ENCODE measurements around the gene ATP7B. TPM values are rescaled to one million over a fixed set of nuclear protein-coding genes. Genes with fewer than 3 reads are reported as not detected.

Gene ATP7B
- total and polyA plus RNA-seq, 12 donors = 0.80 to 5.6 (median 2.9) TPM

DNA sequence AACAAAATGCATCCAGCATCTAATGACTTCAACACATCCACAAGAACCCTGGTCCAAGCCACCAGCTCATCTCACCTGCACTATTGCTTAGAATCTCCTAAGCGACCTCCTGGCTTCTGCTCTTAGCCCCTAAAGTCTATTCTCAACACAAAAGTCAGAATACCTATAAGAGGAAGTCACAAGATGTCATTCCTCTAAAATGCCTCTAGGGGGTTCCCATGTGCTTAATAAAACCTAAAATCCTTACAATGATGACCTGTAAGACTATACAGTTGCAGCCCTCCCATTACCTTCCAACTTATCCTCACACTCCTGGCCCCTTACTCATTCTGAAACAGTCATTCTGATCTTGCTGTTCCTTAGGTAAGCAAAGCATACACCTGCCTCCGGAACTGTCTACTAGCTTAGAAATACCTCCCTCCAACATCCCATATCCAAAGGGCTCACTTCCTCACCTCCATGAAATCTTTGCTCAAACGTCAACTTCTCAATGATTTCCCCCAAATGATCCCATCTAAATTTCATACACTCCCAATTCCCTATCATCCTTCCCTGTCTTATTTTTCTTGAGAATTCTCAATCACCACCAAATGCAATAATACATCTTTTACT lies 10.0 kb downstream of the ATP7B start:
- Histone ChIP-seq H3K4me3 (no peak overlapping the region), H3K4me1 (replicated peaks in 1 of 2) (no peaks in the 10 kb centered on the region), H3K27me3 (no peaks in the 10 kb centered on the region), H3K9me3 (replicated peaks in 1 of 3) (no peaks in the 10 kb centered on the region), H3K36me3 (replicated peaks in 1 of 2) (no peaks in the 10 kb centered on the region), H3K27ac (no peak overlapping the region)
- intact Hi-C loops (cut with DNase I) = loop anchor here (5.0 to 10.0 kb wide), 2 partner anchors 124 to 126 kb away; partner anchors contain the start of gene NEK5 (in 2 of the 2)
- no peak for DNase-seq
- TF ChIP-seq, protein P1, sequence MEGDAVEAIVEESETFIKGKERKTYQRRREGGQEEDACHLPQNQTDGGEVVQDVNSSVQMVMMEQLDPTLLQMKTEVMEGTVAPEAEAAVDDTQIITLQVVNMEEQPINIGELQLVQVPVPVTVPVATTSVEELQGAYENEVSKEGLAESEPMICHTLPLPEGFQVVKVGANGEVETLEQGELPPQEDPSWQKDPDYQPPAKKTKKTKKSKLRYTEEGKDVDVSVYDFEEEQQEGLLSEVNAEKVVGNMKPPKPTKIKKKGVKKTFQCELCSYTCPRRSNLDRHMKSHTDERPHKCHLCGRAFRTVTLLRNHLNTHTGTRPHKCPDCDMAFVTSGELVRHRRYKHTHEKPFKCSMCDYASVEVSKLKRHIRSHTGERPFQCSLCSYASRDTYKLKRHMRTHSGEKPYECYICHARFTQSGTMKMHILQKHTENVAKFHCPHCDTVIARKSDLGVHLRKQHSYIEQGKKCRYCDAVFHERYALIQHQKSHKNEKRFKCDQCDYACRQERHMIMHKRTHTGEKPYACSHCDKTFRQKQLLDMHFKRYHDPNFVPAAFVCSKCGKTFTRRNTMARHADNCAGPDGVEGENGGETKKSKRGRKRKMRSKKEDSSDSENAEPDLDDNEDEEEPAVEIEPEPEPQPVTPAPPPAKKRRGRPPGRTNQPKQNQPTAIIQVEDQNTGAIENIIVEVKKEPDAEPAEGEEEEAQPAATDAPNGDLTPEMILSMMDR (IDR thresholded peaks at IDR 0.05) = peak; percentile 48 to 68 (median 62)
- TF ChIP-seq POLR2A (IDR thresholded peaks at IDR 0.05) = no peak
- 36 to 52% (median 41%) methylated on average over 3 of the region's 3 CpGs for WGBS, 4 donors

DNA sequence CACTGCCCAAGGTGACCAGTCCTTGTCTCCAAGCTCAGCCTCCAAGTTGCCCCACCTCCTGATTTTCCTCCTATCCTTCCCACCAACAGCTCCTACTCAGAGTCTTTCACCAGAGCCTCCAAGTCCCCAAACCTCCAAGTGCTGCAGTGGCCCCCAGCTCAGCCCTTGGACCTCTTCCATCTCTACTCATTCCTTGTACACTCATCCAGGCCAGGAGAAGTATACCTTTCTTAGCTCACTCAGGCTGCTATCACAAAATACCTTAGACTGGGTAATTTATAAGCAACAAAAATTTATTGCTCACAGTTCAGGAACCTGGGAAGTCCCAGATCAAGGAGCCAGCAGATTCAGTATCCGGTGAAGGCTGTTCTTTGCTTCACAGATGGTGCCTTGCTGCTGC lies 11.3 kb downstream of the ATP7B start:
- no peak overlapping the region for H3K4me3 ChIP-seq
- intact Hi-C loops (cut with DNase I) = loop anchor here (5.0 to 10.0 kb wide), 2 partner anchors 125 to 127 kb away; partner anchors contain the start of gene NEK5 (in 2 of the 2)
- H3K27ac ChIP-seq = no peak overlapping the region
- 69 to 88% (median 76%) methylated on average over 1 of the region's 1 CpG for WGBS, 4 donors
- H3K27me3 ChIP-seq = no peaks in the 10 kb centered on the region
- TF ChIP-seq, protein P1 (IDR thresholded peaks at IDR 0.05) = no peak
- TF ChIP-seq POLR2A (IDR thresholded peaks at IDR 0.05) = no peak
- no peaks in the 10 kb centered on the region for H3K36me3 ChIP-seq (replicated peaks in 1 of 2)
- H3K9me3 ChIP-seq (replicated peaks in 1 of 3) = no peaks in the 10 kb centered on the region
- no peak for DNase-seq
- no peaks in the 10 kb centered on the region for H3K4me1 ChIP-seq (replicated peaks in 1 of 2)

DNA sequence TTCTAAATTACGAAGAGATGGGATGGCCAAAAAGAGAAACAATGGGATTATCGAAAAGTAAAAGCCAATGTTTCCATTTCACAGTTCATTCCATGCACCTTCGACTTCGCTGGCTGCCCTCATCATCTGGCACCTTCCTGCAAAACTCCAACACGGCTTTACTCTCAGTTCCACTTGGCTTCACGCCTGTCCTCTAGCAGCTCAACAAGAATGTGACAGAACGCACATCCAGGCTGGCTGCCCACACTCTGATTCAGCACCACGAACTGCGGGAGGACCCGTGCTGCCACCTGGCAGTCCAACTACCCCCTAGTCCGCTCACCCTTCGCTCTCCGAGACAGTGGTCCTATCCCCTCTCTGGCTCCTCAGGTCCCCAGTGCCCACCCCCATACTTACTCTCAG lies 11.7 kb downstream of the ATP7B start:
- no peaks in the 10 kb centered on the region for H3K4me1 ChIP-seq (replicated peaks in 1 of 2)
- H3K4me3 ChIP-seq = no peak overlapping the region
- no peak for DNase-seq
- no peaks in the 10 kb centered on the region for H3K27me3 ChIP-seq
- no peak overlapping the region for H3K27ac ChIP-seq
- TF ChIP-seq POLR2A (IDR thresholded peaks at IDR 0.05) = no peak
- TF ChIP-seq, protein P1 (IDR thresholded peaks at IDR 0.05) = no peak
- H3K36me3 ChIP-seq (replicated peaks in 1 of 2) = no peaks in the 10 kb centered on the region
- WGBS, 4 donors = 65 to 74% (median 71%) methylated on average over 13 of the region's 13 CpGs
- no peaks in the 10 kb centered on the region for H3K9me3 ChIP-seq (replicated peaks in 1 of 3)
- intact Hi-C loops (cut with DNase I) = no loop called here

DNA sequence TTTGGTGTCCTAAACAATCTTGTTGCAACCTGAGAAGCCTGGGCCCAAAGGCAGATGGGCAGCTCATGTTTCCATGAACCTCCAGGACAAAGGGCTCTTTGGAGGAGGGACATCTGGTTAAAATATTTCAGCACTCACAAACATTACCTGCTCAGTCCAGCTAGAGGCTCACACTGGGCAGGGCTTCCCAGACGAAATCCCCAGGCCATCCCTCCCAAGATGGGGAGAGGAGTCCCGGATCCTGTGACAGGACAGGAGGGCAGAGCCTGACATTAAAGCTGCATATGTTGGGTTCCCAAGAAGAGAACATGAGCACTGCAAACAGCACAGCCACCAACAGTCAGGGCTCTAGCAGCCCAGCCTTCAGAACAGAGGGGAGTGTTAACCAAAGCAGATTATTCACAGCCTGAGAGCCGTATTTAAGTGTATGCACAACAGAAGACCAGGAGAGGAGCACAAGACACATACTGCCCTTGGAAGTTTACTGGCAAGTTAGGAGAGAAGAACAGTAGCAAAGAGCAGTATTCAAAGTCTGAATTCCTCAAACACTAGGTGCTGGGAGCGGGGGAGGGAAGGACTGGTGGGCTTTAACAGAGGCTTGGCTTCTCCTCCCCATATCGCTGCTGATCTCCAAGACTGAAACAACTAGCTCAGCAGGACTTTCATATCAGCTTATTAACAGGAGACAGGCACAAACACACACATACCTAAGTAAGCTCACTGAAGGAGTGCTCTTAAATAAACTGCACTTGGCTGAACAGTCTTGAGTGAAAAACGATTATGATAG lies 12.3 kb downstream of the ATP7B start:
- DNase-seq = no peak
- intact Hi-C loops (cut with DNase I) = no loop called here
- H3K4me3 ChIP-seq = no peak overlapping the region
- no peaks in the 10 kb centered on the region for H3K9me3 ChIP-seq (replicated peaks in 1 of 3)
- H3K27ac ChIP-seq = no peak overlapping the region
- 51 to 62% (median 58%) methylated on average over 4 to 6 of the region's 6 CpGs for WGBS, 4 donors
- H3K27me3 ChIP-seq = no peaks in the 10 kb centered on the region
- TF ChIP-seq POLR2A (IDR thresholded peaks at IDR 0.05) = no peak
- TF ChIP-seq, protein P1 (IDR thresholded peaks at IDR 0.05) = no peak
- no peaks in the 10 kb centered on the region for H3K4me1 ChIP-seq (replicated peaks in 1 of 2)
- H3K36me3 ChIP-seq (replicated peaks in 1 of 2) = no peaks in the 10 kb centered on the region
